ENCODE data around the gene DEPDC1.

The DEPDC1 gene

GRCh38 chr1:68459796-68460195, 37.1 kb downstream of the DEPDC1 start:
- no peak overlapping the region for H3K4me3 ChIP-seq (ENCODE audit: control insufficient read depth, low read depth, low read length)
- TF ChIP-seq, protein P1, sequence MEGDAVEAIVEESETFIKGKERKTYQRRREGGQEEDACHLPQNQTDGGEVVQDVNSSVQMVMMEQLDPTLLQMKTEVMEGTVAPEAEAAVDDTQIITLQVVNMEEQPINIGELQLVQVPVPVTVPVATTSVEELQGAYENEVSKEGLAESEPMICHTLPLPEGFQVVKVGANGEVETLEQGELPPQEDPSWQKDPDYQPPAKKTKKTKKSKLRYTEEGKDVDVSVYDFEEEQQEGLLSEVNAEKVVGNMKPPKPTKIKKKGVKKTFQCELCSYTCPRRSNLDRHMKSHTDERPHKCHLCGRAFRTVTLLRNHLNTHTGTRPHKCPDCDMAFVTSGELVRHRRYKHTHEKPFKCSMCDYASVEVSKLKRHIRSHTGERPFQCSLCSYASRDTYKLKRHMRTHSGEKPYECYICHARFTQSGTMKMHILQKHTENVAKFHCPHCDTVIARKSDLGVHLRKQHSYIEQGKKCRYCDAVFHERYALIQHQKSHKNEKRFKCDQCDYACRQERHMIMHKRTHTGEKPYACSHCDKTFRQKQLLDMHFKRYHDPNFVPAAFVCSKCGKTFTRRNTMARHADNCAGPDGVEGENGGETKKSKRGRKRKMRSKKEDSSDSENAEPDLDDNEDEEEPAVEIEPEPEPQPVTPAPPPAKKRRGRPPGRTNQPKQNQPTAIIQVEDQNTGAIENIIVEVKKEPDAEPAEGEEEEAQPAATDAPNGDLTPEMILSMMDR (conservative IDR thresholded peaks at IDR 0.05; ENCODE audit: control insufficient read depth, insufficient read depth, low read depth, low read length): no peak
- DNase-seq (ENCODE audit: low read depth): peak; percentile 62

- DNase-seq (ENCODE audit: low read depth): no peak
- TF ChIP-seq, protein P1 (conservative IDR thresholded peaks at IDR 0.05; ENCODE audit: control insufficient read depth, insufficient read depth, low read depth, low read length): no peak
- H3K4me3 ChIP-seq (ENCODE audit: control insufficient read depth, low read depth, low read length): no peak overlapping the region
These were observed 37.8 kb downstream of the DEPDC1 start for GRCh38 chr1:68459091-68459490.

DNA sequence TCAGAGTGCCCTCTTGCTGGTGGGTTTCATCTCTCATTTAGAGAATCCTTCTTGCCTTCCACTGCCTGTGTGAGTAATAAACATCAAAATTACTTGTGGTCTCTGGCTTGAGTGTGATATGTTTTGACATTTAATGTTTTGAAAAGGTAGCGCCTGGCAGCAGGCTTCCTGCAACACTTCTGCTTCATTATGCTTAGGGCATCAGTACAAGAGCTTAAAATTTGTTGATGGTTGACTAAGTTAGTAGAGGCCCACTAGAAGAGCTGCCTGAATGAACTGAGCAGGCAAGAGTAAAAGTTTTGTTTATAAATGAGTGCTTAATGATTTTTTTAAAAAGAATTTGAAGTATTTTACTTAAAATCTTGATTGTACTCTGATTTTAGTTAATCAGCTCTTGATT, 40.7 kb downstream of the DEPDC1 start:
- no peak overlapping the region for H3K4me3 ChIP-seq (ENCODE audit: control insufficient read depth, low read depth, low read length)
- TF ChIP-seq, protein P1 (conservative IDR thresholded peaks at IDR 0.05; ENCODE audit: control insufficient read depth, insufficient read depth, low read depth, low read length): no peak
- DNase-seq (ENCODE audit: low read depth): no peak

- TF ChIP-seq, protein P1 (conservative IDR thresholded peaks at IDR 0.05; ENCODE audit: control insufficient read depth, insufficient read depth, low read depth, low read length): no peak
- DNase-seq (ENCODE audit: low read depth): no peak
- no peak overlapping the region for H3K4me3 ChIP-seq (ENCODE audit: control insufficient read depth, low read depth, low read length)
These were observed 42.3 kb downstream of the DEPDC1 start for GRCh38 chr1:68454534-68454933.

DNA sequence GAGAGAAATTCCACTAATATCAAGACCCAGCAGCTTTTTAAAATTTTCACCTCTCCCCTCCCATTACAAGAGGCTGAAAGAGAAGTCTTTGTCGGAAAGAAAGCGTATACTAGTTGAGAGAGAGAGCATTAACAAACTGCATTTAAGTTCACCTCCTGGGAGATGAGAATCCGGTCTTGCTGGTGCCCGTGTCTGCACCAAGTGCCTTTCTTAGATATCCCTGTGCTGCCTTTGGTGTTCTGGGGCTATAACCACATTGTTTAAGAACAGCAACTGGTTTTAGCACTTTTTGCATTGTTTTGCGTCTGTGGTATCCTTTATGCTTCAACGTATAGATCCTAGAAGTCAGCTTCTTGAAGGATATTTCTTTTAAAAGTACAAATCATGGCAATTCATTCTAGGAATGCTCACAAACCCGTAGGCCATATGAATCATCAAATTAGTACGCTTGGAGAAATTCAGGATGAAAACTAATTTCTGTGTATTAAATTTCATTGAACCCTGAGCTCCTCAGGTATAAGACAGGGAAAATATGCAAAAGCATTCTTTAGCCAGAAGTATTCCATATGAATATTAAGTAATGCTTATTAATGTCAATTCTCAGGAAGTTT, 43.7 kb downstream of the DEPDC1 start:
- TF ChIP-seq, protein P1 (conservative IDR thresholded peaks at IDR 0.05; ENCODE audit: control insufficient read depth, insufficient read depth, low read depth, low read length): no peak
- DNase-seq (ENCODE audit: low read depth): no peak
- H3K4me3 ChIP-seq (ENCODE audit: control insufficient read depth, low read depth, low read length): no peak overlapping the region

DNA sequence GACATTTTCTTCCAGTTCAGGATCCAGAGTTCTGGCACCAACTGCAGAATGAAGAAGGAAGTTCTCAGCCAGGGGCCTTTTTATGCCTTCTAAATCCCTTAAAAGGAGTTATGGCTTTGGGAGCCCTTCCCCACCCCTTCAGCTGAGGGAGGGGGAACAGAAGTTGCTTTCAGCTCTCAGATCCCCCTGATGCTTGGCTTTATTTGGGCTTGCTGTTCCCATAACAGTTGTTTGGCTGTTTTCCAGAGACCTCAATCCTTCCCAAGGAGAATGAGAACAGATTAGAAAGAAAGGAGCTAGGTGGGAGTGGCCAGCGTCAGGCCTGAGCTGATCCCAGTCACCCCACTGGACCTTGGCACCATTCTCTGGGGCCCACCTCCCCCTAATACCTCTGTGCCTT, 47.0 kb downstream of the DEPDC1 start, which contains the start of gene RPE65:
Gene RPE65 (minus strand): TSS at position 54 of the 400 bp plus-strand sequence. CDS start 49 bp downstream, at position 5.
- TF ChIP-seq, protein P1 (conservative IDR thresholded peaks at IDR 0.05; ENCODE audit: control insufficient read depth, insufficient read depth, low read depth, low read length): no peak
- no peak within 1 kb of the TSS for H3K4me3 ChIP-seq (ENCODE audit: control insufficient read depth, low read depth, low read length)
- no peak for DNase-seq (ENCODE audit: low read depth)

Measured in fibroblast of mammary gland (primary cell).